Measurements from ENCODE around the gene HHIPL2. TPM values are rescaled to one million over a fixed set of nuclear protein-coding genes. Genes with fewer than 3 reads are reported as not detected.

Gene HHIPL2
- total RNA-seq, 3 donors from 2014 or later: 1.6 to 1.7 (median 1.7) TPM

- H3K27me3 Mint-ChIP-seq (ENCODE audit: low read depth): no peaks in the 10 kb centered on the region
- H3K9me3 Mint-ChIP-seq: no peaks in the 10 kb centered on the region
- H3K36me3 Mint-ChIP-seq (ENCODE audit: insufficient read depth): peaks cover 40% of the 10 kb centered on the region
- DNase-seq: no peak
- H3K4me1 Mint-ChIP-seq (ENCODE audit: low read depth): no peaks in the 10 kb centered on the region
- no peak for ATAC-seq
- H3K4me3 Mint-ChIP-seq: no peak overlapping the region
Measured at GRCh38 chr1:222555992-222556615, 8.2 kb upstream of the HHIPL2 start.

GRCh38 chr1:222554177-222554576 is 6.3 kb upstream of the HHIPL2 start:
- no peaks in the 10 kb centered on the region for H3K4me1 Mint-ChIP-seq (ENCODE audit: low read depth)
- no peaks in the 10 kb centered on the region for H3K27me3 Mint-ChIP-seq (ENCODE audit: low read depth)
- peaks cover 29% of the 10 kb centered on the region for H3K36me3 Mint-ChIP-seq (ENCODE audit: insufficient read depth)
- no peak overlapping the region for H3K4me3 Mint-ChIP-seq
- DNase-seq (no peak), ATAC-seq (no peak)
- no peaks in the 10 kb centered on the region for H3K9me3 Mint-ChIP-seq

GRCh38 chr1:222552882-222553281 is 5.0 kb upstream of the HHIPL2 start:
- H3K4me1 Mint-ChIP-seq (ENCODE audit: low read depth): no peaks in the 10 kb centered on the region
- no peak overlapping the region for H3K4me3 Mint-ChIP-seq
- no peak for DNase-seq
- no peaks in the 10 kb centered on the region for H3K27me3 Mint-ChIP-seq (ENCODE audit: low read depth)
- no peaks in the 10 kb centered on the region for H3K9me3 Mint-ChIP-seq
- no peak for ATAC-seq
- H3K36me3 Mint-ChIP-seq (ENCODE audit: insufficient read depth): peaks cover 29% of the 10 kb centered on the region

- ATAC-seq (no peak), DNase-seq (no peak)
- H3K27me3 Mint-ChIP-seq (ENCODE audit: low read depth): peaks cover 15% of the 10 kb centered on the region
- peaks cover 1% of the 10 kb centered on the region for H3K36me3 Mint-ChIP-seq (ENCODE audit: insufficient read depth)
- no peak overlapping the region for H3K4me3 Mint-ChIP-seq
- no peaks in the 10 kb centered on the region for H3K4me1 Mint-ChIP-seq (ENCODE audit: low read depth)
- H3K9me3 Mint-ChIP-seq: no peaks in the 10 kb centered on the region
Measured at GRCh38 chr1:222547260-222547614, 667 bp downstream of the HHIPL2 start.

- Mint-ChIP-seq H3K27me3 (ENCODE audit: low read depth) (peaks cover 15% of the 10 kb centered on the region), H3K9me3 (no peaks in the 10 kb centered on the region), H3K4me1 (ENCODE audit: low read depth) (no peaks in the 10 kb centered on the region), H3K36me3 (ENCODE audit: insufficient read depth) (peaks cover under 1% of the 10 kb centered on the region), H3K4me3 (no peak overlapping the region)
- no peak for DNase-seq
- no peak for ATAC-seq
Measured at GRCh38 chr1:222546548-222547259, 1.2 kb downstream of the HHIPL2 start.

GRCh38 chr1:222546091-222546490 is 1.8 kb downstream of the HHIPL2 start:
- Mint-ChIP-seq H3K9me3 (no peaks in the 10 kb centered on the region), H3K27me3 (ENCODE audit: low read depth) (peaks cover 15% of the 10 kb centered on the region), H3K4me1 (ENCODE audit: low read depth) (no peaks in the 10 kb centered on the region), H3K4me3 (no peak overlapping the region), H3K36me3 (ENCODE audit: insufficient read depth) (no peaks in the 10 kb centered on the region)
- ATAC-seq (no peak), DNase-seq (no peak)

GRCh38 chr1:222543817-222544216 is 4.1 kb downstream of the HHIPL2 start:
- no peaks in the 10 kb centered on the region for H3K4me1 Mint-ChIP-seq (ENCODE audit: low read depth)
- DNase-seq (no peak), ATAC-seq (no peak)
- H3K4me3 Mint-ChIP-seq: no peak overlapping the region
- H3K36me3 Mint-ChIP-seq (ENCODE audit: insufficient read depth): no peaks in the 10 kb centered on the region
- no peaks in the 10 kb centered on the region for H3K9me3 Mint-ChIP-seq
- H3K27me3 Mint-ChIP-seq (ENCODE audit: low read depth): peaks cover 15% of the 10 kb centered on the region

GRCh38 chr1:222540598-222540995 is 7.3 kb downstream of the HHIPL2 start:
- Mint-ChIP-seq H3K9me3 (no peaks in the 10 kb centered on the region), H3K4me1 (ENCODE audit: low read depth) (no peaks in the 10 kb centered on the region), H3K36me3 (ENCODE audit: insufficient read depth) (no peaks in the 10 kb centered on the region), H3K4me3 (no peak overlapping the region), H3K27me3 (ENCODE audit: low read depth) (peaks cover 11% of the 10 kb centered on the region)
- DNase-seq (no peak), ATAC-seq (no peak)

GRCh38 chr1:222539951-222540597 is 7.8 kb downstream of the HHIPL2 start:
- H3K27me3 Mint-ChIP-seq (ENCODE audit: low read depth): peaks cover 6% of the 10 kb centered on the region
- no peaks in the 10 kb centered on the region for H3K4me1 Mint-ChIP-seq (ENCODE audit: low read depth)
- no peak for ATAC-seq
- H3K9me3 Mint-ChIP-seq: no peaks in the 10 kb centered on the region
- no peak overlapping the region for H3K4me3 Mint-ChIP-seq
- DNase-seq: no peak
- H3K36me3 Mint-ChIP-seq (ENCODE audit: insufficient read depth): no peaks in the 10 kb centered on the region

GRCh38 chr1:222535455-222535854 is 12.4 kb downstream of the HHIPL2 start:
- Mint-ChIP-seq H3K4me1 (ENCODE audit: low read depth) (no peaks in the 10 kb centered on the region), H3K9me3 (no peaks in the 10 kb centered on the region), H3K4me3 (no peak overlapping the region), H3K36me3 (ENCODE audit: insufficient read depth) (no peaks in the 10 kb centered on the region), H3K27me3 (ENCODE audit: low read depth) (no peaks in the 10 kb centered on the region)
- ATAC-seq: no peak
- no peak for DNase-seq

GRCh38 chr1:222530852-222531251 is 17.1 kb downstream of the HHIPL2 start:
- Mint-ChIP-seq H3K4me1 (ENCODE audit: low read depth) (no peaks in the 10 kb centered on the region), H3K9me3 (no peaks in the 10 kb centered on the region), H3K27me3 (ENCODE audit: low read depth) (peaks cover 2% of the 10 kb centered on the region), H3K36me3 (ENCODE audit: insufficient read depth) (no peaks in the 10 kb centered on the region), H3K4me3 (no peak overlapping the region)
- DNase-seq (no peak), ATAC-seq (no peak)

- ATAC-seq (no peak), DNase-seq (no peak)
- H3K27me3 Mint-ChIP-seq (ENCODE audit: low read depth): peaks cover 2% of the 10 kb centered on the region
- H3K36me3 Mint-ChIP-seq (ENCODE audit: insufficient read depth): no peaks in the 10 kb centered on the region
- H3K4me3 Mint-ChIP-seq: no peak overlapping the region
- H3K4me1 Mint-ChIP-seq (ENCODE audit: low read depth): no peaks in the 10 kb centered on the region
- H3K9me3 Mint-ChIP-seq: no peaks in the 10 kb centered on the region
Measured at GRCh38 chr1:222529916-222530315, 18.0 kb downstream of the HHIPL2 start.

GRCh38 chr1:222529181-222529580 is 18.7 kb downstream of the HHIPL2 start:
- no peak for ATAC-seq

GRCh38 chr1:222525951-222526350 is 22.0 kb downstream of the HHIPL2 start:
- Mint-ChIP-seq H3K9me3 (peaks cover 6% of the 10 kb centered on the region), H3K4me3 (no peak overlapping the region), H3K36me3 (ENCODE audit: insufficient read depth) (no peaks in the 10 kb centered on the region), H3K27me3 (ENCODE audit: low read depth) (peaks cover 4% of the 10 kb centered on the region), H3K4me1 (ENCODE audit: low read depth) (no peaks in the 10 kb centered on the region)
- DNase-seq (no peak), ATAC-seq (no peak)

More at GRCh38 chr1:222529181-222529580, 18.7 kb downstream of the HHIPL2 start:
- no peak for DNase-seq
- Mint-ChIP-seq H3K4me3 (no peak overlapping the region), H3K27me3 (ENCODE audit: low read depth) (peaks cover 2% of the 10 kb centered on the region), H3K9me3 (no peaks in the 10 kb centered on the region), H3K4me1 (ENCODE audit: low read depth) (no peaks in the 10 kb centered on the region), H3K36me3 (ENCODE audit: insufficient read depth) (no peaks in the 10 kb centered on the region)

- ATAC-seq: no peak
- Mint-ChIP-seq H3K36me3 (ENCODE audit: insufficient read depth) (no peaks in the 10 kb centered on the region), H3K27me3 (ENCODE audit: low read depth) (peaks cover 2% of the 10 kb centered on the region), H3K9me3 (peaks cover 6% of the 10 kb centered on the region), H3K4me1 (ENCODE audit: low read depth) (no peaks in the 10 kb centered on the region), H3K4me3 (no peak overlapping the region)
- DNase-seq: no peak
Measured at GRCh38 chr1:222523852-222524251, 24.1 kb downstream of the HHIPL2 start.
